Lower leg skin (tissue), 4 donors: ENCODE measurements around the gene ZRANB1. TPM values are rescaled to one million over a fixed set of nuclear protein-coding genes. Genes with fewer than 3 reads are reported as not detected.

Experiments
- DNase-seq, 2 donors: peaks; one replicate each; pipeline ENCODE4 v3.0.0-alpha.2; 2019; ENCODE audit warnings: low spot score in 2 of 2
- H3K4me3 ChIP-seq: fragments of 200-600 bp; sonication (generic); 2 replicates; pipeline ENCODE4 v1.5.1; 2017; ENCODE audit warnings: mild to moderate bottlenecking, low read depth; ENCODE audit not compliant: poor library complexity, severe bottlenecking
- CTCF ChIP-seq, 3 donors: fragments of 450-650 bp; IDR thresholded peaks; one replicate each; pipeline ENCODE4 v1.5.1; 2016; ENCODE audit warnings: antibody characterized with exemption in 3 of 3, mild to moderate bottlenecking in 3 of 3, moderate library complexity in 2 of 3
- POLR2A ChIP-seq, 2 donors: fragments of 450-650 bp; IDR thresholded peaks; one replicate each; pipeline ENCODE4 v1.6.1; 2016 to 2017; ENCODE audit warnings: antibody characterized with exemption in 2 of 2, mild to moderate bottlenecking in 1 of 2, moderate library complexity in 1 of 2
- WGBS, 2 donors: methylation state at CpG; one replicate each; pipeline ENCODE4 v1.1.5; 2018; 5-methylcytosine and 5-hydroxymethylcytosine counted together
- intact Hi-C: fragments of 100-400 bp; cut with DNase I; formaldehyde crosslinking; loops from one replicate; pipeline ENCODE4 v1.15.0; 2023; ENCODE audit warnings: low total_unique reads
- total RNA-seq, 4 donors: library from RNA; depleted of rRNA; stranded (reverse); fragments of >200 nt; gene quantifications; one replicate each; pipeline ENCODE4 v1.1.0, GENCODE V29; 2016

The ZRANB1 gene
- total RNA-seq, 4 donors from 2014 or later: 26.5 to 40.6 (median 35.0) TPM

- WGBS, 2 donors: 87 to 90% methylated on average over 5 of the region's 5 CpGs
- intact Hi-C loops: no loop called here
- no peak for DNase-seq
- no peak overlapping the region for H3K4me3 ChIP-seq
- TF ChIP-seq CTCF (IDR thresholded peaks at IDR 0.05): no peak
- no peak for TF ChIP-seq POLR2A (IDR thresholded peaks at IDR 0.05)
Measured at GRCh38 chr10:124966008-124966407, 24.1 kb downstream of the ZRANB1 start.

GRCh38 chr10:124967255-124967654 lies 25.3 kb downstream of the ZRANB1 start:
- TF ChIP-seq CTCF (IDR thresholded peaks at IDR 0.05) (no peak), POLR2A (IDR thresholded peaks at IDR 0.05) (no peak)
- WGBS, 2 donors: 95 to 97% methylated on average over 2 of the region's 2 CpGs
- no peak for DNase-seq
- intact Hi-C loops: no loop called here
- H3K4me3 ChIP-seq: no peak overlapping the region

GRCh38 chr10:124971276-124971675 lies 29.4 kb downstream of the ZRANB1 start:
- intact Hi-C loops: no loop called here
- TF ChIP-seq CTCF (IDR thresholded peaks at IDR 0.05) (no peak), POLR2A (IDR thresholded peaks at IDR 0.05) (no peak)
- H3K4me3 ChIP-seq: no peak overlapping the region
- 58 to 61% methylated on average over 2 of the region's 2 CpGs for WGBS, 2 donors
- no peak for DNase-seq

- no peak overlapping the region for H3K4me3 ChIP-seq
- TF ChIP-seq CTCF (IDR thresholded peaks at IDR 0.05) (no peak), POLR2A (IDR thresholded peaks at IDR 0.05) (no peak)
- intact Hi-C loops: no loop called here
- DNase-seq: no peak
- 88 to 91% methylated on average over 7 of the region's 7 CpGs for WGBS, 2 donors
Measured at GRCh38 chr10:124972637-124973036, 30.7 kb downstream of the ZRANB1 start.

- DNase-seq: no peak
- 92 to 94% methylated on average over 5 of the region's 5 CpGs for WGBS, 2 donors
- intact Hi-C loops: no loop called here
- no peak overlapping the region for H3K4me3 ChIP-seq
- TF ChIP-seq POLR2A (IDR thresholded peaks at IDR 0.05) (no peak), CTCF (IDR thresholded peaks at IDR 0.05) (no peak)
Measured at GRCh38 chr10:124974131-124974530, 32.2 kb downstream of the ZRANB1 start.

- no peak for DNase-seq
- WGBS, 2 donors: 76 to 93% methylated on average over 5 of the region's 5 CpGs
- intact Hi-C loops: no loop called here
Measured at GRCh38 chr10:124975977-124976514, 34.1 kb downstream of the ZRANB1 start.

More at GRCh38 chr10:124975977-124976514, 34.1 kb downstream of the ZRANB1 start:
- TF ChIP-seq POLR2A (IDR thresholded peaks at IDR 0.05) (no peak), CTCF (IDR thresholded peaks at IDR 0.05) (no peak)
- no peak overlapping the region for H3K4me3 ChIP-seq
